ENCODE measurements around the gene MMADHC. TPM values are rescaled to one million over a fixed set of nuclear protein-coding genes. Genes with fewer than 3 reads are reported as not detected.

Gene MMADHC
- total RNA-seq, 1 donor: 187 TPM

DNA sequence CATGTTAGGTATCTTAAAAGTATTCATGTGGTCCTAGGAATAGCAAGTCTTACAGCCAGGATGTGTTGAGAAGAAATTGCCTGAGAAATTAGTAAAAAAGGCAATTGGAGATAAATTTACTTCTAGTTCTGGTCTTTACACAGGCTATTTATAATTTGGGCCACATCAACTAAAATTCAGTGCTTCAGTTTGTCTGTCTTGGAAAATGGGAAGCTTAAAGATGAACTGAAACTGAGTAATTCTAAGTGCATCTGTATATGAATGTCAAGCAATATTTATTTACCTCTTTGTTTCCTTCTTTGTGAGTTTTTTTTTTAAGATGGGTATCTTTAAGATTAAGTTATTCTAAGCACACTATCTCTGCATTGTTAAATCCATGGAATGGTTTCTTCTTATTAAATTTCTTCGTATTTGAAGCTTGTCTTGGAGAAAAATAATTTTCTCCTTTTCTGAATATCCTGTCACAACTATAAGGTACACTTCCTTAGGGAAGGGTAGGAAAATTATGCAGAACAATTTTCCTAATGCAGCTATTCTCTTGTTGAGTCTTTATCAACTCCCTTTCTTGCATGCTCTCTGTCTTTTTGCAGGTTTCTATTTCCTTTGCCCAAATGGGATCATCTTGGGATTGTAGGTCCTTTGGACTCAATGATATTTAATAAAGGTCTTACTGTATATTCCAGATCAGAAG, 39.7 kb upstream of the MMADHC start:
- Histone ChIP-seq H3K27ac (ENCODE audit: low read depth, low read length) (no peak overlapping the region), H3K4me3 (ENCODE audit: insufficient read depth, low read length) (no peak overlapping the region), H3K4me1 (ENCODE audit: insufficient read depth, low read length) (no peaks in the 10 kb centered on the region), H2AFZ (ENCODE audit: low read length) (no peak overlapping the region), H3K36me3 (ENCODE audit: insufficient read depth, low read length) (no peaks in the 10 kb centered on the region), H3K4me2 (ENCODE audit: insufficient read depth, low read length) (no peak overlapping the region), H3K9me3 (ENCODE audit: low read depth, low read length) (no peaks in the 10 kb centered on the region), H3K27me3 (ENCODE audit: insufficient read depth, low read length) (no peaks in the 10 kb centered on the region), H4K20me1 (ENCODE audit: insufficient read depth, low read length) (no peaks in the 10 kb centered on the region), H3K79me2 (ENCODE audit: insufficient read depth, low read length) (no peaks in the 10 kb centered on the region)
- no peak for DNase-seq (ENCODE audit: insufficient read length, low spot score, missing footprints)
- TF ChIP-seq, protein P1, sequence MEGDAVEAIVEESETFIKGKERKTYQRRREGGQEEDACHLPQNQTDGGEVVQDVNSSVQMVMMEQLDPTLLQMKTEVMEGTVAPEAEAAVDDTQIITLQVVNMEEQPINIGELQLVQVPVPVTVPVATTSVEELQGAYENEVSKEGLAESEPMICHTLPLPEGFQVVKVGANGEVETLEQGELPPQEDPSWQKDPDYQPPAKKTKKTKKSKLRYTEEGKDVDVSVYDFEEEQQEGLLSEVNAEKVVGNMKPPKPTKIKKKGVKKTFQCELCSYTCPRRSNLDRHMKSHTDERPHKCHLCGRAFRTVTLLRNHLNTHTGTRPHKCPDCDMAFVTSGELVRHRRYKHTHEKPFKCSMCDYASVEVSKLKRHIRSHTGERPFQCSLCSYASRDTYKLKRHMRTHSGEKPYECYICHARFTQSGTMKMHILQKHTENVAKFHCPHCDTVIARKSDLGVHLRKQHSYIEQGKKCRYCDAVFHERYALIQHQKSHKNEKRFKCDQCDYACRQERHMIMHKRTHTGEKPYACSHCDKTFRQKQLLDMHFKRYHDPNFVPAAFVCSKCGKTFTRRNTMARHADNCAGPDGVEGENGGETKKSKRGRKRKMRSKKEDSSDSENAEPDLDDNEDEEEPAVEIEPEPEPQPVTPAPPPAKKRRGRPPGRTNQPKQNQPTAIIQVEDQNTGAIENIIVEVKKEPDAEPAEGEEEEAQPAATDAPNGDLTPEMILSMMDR (IDR thresholded peaks at IDR 0.05; ENCODE audit: extremely low read depth, low read depth, low read length): no peak

DNA sequence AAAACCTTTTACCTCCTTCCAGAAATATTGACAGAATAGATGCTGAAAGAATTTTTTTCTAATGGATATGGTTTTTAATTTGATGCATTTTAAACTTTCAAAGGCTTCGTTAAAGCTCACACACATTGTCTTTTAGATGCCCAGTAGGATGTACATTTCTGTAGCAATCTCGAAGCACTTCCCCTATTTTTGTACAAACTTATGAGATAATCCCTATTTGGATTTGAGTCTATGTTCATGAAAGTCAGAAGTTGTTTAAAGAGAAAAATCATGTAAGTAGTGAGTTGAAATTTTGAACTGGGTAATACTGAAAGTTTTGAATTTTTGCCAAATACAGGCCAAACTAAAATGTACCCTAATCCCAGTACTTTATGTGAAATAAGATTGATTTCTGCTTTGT, 38.1 kb upstream of the MMADHC start:
- H3K4me1 ChIP-seq (ENCODE audit: insufficient read depth, low read length): no peaks in the 10 kb centered on the region
- no peak overlapping the region for H3K4me2 ChIP-seq (ENCODE audit: insufficient read depth, low read length)
- H3K27ac ChIP-seq (ENCODE audit: low read depth, low read length): no peak overlapping the region
- no peaks in the 10 kb centered on the region for H4K20me1 ChIP-seq (ENCODE audit: insufficient read depth, low read length)
- H3K36me3 ChIP-seq (ENCODE audit: insufficient read depth, low read length): no peaks in the 10 kb centered on the region
- H3K79me2 ChIP-seq (ENCODE audit: insufficient read depth, low read length): no peaks in the 10 kb centered on the region
- H3K9me3 ChIP-seq (ENCODE audit: low read depth, low read length): no peaks in the 10 kb centered on the region
- no peak overlapping the region for H3K4me3 ChIP-seq (ENCODE audit: insufficient read depth, low read length)
- H2AFZ ChIP-seq (ENCODE audit: low read length): no peak overlapping the region
- TF ChIP-seq, protein P1 (IDR thresholded peaks at IDR 0.05; ENCODE audit: extremely low read depth, low read depth, low read length): no peak
- no peaks in the 10 kb centered on the region for H3K27me3 ChIP-seq (ENCODE audit: insufficient read depth, low read length)
- no peak for DNase-seq (ENCODE audit: insufficient read length, low spot score, missing footprints)

DNA sequence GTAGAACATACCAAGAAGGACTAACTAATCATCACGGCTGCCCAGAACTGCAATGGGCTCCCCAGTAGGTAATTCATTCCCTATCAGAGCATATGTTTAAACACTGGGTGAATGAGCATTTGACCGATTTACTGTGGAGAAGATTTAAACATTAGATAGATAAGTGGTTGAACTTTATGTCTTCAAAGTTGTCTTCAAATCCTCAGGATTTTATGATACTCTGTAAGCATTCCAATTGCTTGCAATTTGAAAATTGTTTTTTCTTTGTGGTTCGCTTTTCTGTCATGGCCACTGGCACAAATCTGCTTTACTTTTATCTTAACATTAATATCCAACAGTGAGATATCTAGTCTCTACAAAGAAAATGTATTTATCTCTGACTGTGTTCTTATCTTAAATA, 37.7 kb upstream of the MMADHC start:
- Histone ChIP-seq H3K9me3 (ENCODE audit: low read depth, low read length) (no peaks in the 10 kb centered on the region), H3K27me3 (ENCODE audit: insufficient read depth, low read length) (no peaks in the 10 kb centered on the region), H3K4me3 (ENCODE audit: insufficient read depth, low read length) (no peak overlapping the region), H4K20me1 (ENCODE audit: insufficient read depth, low read length) (no peaks in the 10 kb centered on the region), H3K27ac (ENCODE audit: low read depth, low read length) (no peak overlapping the region), H3K36me3 (ENCODE audit: insufficient read depth, low read length) (no peaks in the 10 kb centered on the region), H3K4me2 (ENCODE audit: insufficient read depth, low read length) (no peak overlapping the region), H2AFZ (ENCODE audit: low read length) (no peak overlapping the region), H3K79me2 (ENCODE audit: insufficient read depth, low read length) (no peaks in the 10 kb centered on the region), H3K4me1 (ENCODE audit: insufficient read depth, low read length) (no peaks in the 10 kb centered on the region)
- DNase-seq (ENCODE audit: insufficient read length, low spot score, missing footprints): no peak
- TF ChIP-seq, protein P1 (IDR thresholded peaks at IDR 0.05; ENCODE audit: extremely low read depth, low read depth, low read length): no peak

DNA sequence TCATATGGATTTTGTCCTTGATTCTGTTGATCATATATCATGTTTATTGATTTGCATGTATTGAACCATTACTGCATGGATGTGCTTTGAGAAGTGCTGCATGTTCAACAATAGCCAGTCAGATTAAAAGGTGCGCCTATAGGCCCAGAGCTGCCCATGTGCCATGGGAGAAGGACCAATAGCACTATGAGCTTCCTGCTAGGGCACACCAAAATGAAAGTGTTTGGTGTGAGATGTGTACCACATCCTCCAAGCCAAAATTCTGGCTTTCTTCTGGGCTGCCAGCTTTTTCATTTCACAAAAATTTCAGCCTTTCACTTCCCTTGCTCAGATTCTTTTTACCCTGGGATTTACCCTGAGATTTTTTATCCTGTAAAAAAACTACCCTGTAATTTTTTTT, 34.8 kb upstream of the MMADHC start:
- H3K4me3 ChIP-seq (ENCODE audit: insufficient read depth, low read length): no peak overlapping the region
- no peaks in the 10 kb centered on the region for H4K20me1 ChIP-seq (ENCODE audit: insufficient read depth, low read length)
- H3K4me1 ChIP-seq (ENCODE audit: insufficient read depth, low read length): peaks cover 5% of the 10 kb centered on the region
- no peak for DNase-seq (ENCODE audit: insufficient read length, low spot score, missing footprints)
- H3K9me3 ChIP-seq (ENCODE audit: low read depth, low read length): no peaks in the 10 kb centered on the region
- no peak overlapping the region for H2AFZ ChIP-seq (ENCODE audit: low read length)
- no peaks in the 10 kb centered on the region for H3K27me3 ChIP-seq (ENCODE audit: insufficient read depth, low read length)
- H3K27ac ChIP-seq (ENCODE audit: low read depth, low read length): no peak overlapping the region
- TF ChIP-seq, protein P1 (IDR thresholded peaks at IDR 0.05; ENCODE audit: extremely low read depth, low read depth, low read length): no peak
- no peak overlapping the region for H3K4me2 ChIP-seq (ENCODE audit: insufficient read depth, low read length)
- H3K36me3 ChIP-seq (ENCODE audit: insufficient read depth, low read length): no peaks in the 10 kb centered on the region
- no peaks in the 10 kb centered on the region for H3K79me2 ChIP-seq (ENCODE audit: insufficient read depth, low read length)
